ENCODE data around the gene SELENOV. TPM values are rescaled to one million over a fixed set of nuclear protein-coding genes. Genes with fewer than 3 reads are reported as not detected.
"Not testable (repeated sequence)": the region's sequence is repeated elsewhere in the genome, so short reads cannot be mapped to it uniquely, and the experiment has no call there.

The SELENOV gene
- total and polyA plus RNA-seq, 5 donors from 2014 or later = not detected

DNA sequence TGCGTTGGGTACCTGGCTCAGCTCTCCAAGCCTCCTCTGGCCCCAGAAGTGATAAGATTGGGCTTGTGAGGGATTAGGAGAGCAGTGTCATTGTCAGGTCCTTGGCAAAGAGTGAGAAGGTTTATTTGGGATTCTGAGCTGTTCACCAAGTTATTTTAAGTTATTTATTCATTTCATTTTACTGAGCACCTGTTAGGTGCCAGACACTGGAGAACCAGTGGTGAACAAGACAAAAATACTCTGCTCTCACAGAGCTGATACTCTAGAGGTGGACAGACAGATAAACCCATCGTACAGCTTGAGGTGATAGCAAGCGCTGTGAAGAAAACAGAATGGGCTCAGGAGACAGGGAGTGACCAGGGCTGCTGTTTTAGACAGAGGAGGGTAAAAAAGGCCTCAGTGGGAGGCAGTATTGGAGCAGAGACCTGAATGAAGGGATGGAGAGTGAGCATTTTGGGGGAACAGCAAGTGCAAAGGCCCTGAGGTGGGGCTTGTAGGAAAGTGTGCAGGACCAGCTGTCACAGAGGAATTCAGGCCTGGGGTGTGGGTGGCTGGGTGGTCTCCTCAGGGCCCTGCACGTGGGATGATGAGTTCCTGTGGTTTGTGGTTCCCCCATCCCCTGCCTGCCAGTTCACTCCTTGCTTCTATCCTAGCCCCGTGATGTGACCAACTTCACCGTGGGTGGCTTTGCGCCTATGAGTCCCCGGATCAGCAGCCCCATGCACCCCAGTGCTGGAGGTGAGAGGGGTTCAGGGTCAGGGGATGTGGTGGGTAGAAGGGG, 43.0 kb upstream of the SELENOV start:
- Histone ChIP-seq H3K9me3 (ENCODE audit: control insufficient read depth in 2 of 2, low read length in 2 of 2) (no peaks in the 10 kb centered on the region), H3K4me1 (ENCODE audit: control insufficient read depth, insufficient read depth, low read length, poor library complexity, severe bottlenecking) (no peaks in the 10 kb centered on the region), H3K27ac (ENCODE audit: insufficient read depth, low read length, poor library complexity, severe bottlenecking) (no peak overlapping the region), H3K27me3 (ENCODE audit: control insufficient read depth, insufficient read depth, low read length) (no peaks in the 10 kb centered on the region), H3K36me3 (ENCODE audit: control insufficient read depth, insufficient read depth, low read length) (peaks cover 81% of the 10 kb centered on the region), H3K4me3 (ENCODE audit: low read depth, low read length) (no peak overlapping the region)
- no peak overlapping the region for H3K4me3 Mint-ChIP-seq
- H3K9me3 Mint-ChIP-seq = peaks cover 0 to 3% (median 0%) of the 10 kb centered on the region in 7 donors
- DNase-seq (no peak), ATAC-seq (ENCODE audit: low read depth in 2 of 2) (no peak)
- H3K36me3 Mint-ChIP-seq = peaks cover 42% of the 10 kb centered on the region
- H3K27ac Mint-ChIP-seq = peak overlapping the region in 1 of 3 donors; percentile 40
- no peaks in the 10 kb centered on the region for H3K27me3 Mint-ChIP-seq
- H3K4me1 Mint-ChIP-seq = peaks cover 0 to 4% (median 3%) of the 10 kb centered on the region in 4 donors

DNA sequence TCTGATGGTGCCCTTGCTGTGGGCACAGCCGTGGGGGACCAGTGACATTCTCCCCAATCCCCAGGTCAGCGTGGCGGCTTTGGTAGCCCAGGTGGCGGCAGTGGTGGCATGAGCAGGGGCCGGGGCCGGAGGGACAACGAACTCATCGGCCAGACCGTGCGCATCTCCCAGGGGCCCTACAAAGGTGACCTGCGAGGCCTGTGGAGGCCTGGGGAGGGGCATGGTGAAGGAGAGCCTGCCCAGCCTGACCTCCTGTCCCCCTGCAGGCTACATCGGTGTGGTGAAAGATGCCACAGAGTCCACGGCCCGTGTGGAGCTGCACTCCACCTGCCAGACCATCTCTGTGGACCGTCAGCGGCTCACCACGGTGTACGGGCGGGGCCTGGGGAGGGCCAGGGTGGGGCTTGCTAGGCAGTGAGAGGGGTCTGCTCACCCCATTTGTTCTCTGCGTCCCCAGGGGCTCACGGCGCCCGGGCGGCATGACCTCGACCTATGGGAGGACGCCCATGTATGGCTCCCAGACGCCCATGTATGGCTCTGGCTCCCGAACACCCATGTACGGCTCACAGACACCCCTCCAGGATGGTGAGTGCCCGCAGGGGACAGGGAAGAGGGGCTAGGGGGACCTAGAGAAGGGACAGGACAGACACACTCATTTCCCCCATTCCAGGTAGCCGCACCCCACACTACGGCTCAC, 42.0 kb upstream of the SELENOV start:
- H3K4me1 ChIP-seq (ENCODE audit: control insufficient read depth, insufficient read depth, low read length, poor library complexity, severe bottlenecking) = no peaks in the 10 kb centered on the region
- no peak overlapping the region for H3K4me3 ChIP-seq (ENCODE audit: low read depth, low read length)
- no peaks in the 10 kb centered on the region for H3K27me3 ChIP-seq (ENCODE audit: control insufficient read depth, insufficient read depth, low read length)
- Mint-ChIP-seq H3K36me3 (peaks cover 42% of the 10 kb centered on the region), H3K27ac (no peak overlapping the region), H3K27me3 (no peaks in the 10 kb centered on the region), H3K9me3 (peaks cover 0 to 3% (median 0%) of the 10 kb centered on the region in 7 donors), H3K4me1 (peaks cover 0 to 4% (median 3%) of the 10 kb centered on the region in 4 donors), H3K4me3 (no peak overlapping the region)
- no peaks in the 10 kb centered on the region for H3K9me3 ChIP-seq (ENCODE audit: control insufficient read depth in 2 of 2, low read length in 2 of 2)
- DNase-seq (no peak), ATAC-seq (ENCODE audit: low read depth in 2 of 2) (no peak)
- H3K27ac ChIP-seq (ENCODE audit: insufficient read depth, low read length, poor library complexity, severe bottlenecking) = no peak overlapping the region
- H3K36me3 ChIP-seq (ENCODE audit: control insufficient read depth, insufficient read depth, low read length) = peaks cover 72% of the 10 kb centered on the region

DNA sequence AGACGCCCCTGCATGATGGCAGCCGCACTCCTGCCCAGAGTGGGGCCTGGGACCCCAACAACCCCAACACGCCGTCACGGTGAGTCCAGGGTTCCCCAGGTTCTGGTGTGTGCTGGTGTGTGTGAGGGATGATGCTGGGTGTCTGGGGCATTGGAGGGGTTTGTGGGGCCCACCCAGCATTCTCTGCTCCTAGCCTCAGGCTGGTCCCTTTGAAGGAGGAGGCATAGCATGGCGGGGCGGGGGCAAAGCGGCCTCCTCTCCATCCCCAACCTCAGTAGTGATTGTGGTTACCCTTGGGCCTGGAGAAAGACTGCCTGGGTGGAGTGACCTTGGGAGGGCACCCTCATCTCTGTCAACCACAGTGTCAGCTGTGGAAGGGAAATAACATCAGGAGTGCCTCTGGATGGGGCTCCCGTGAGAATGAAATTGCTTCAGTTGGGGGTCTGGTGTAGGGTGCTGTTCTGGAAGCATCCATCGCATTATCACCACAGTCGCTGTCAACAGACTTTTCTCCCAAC, 41.4 kb upstream of the SELENOV start:
- Histone ChIP-seq H3K36me3 (ENCODE audit: control insufficient read depth, insufficient read depth, low read length) (peaks cover 66% of the 10 kb centered on the region), H3K4me3 (ENCODE audit: low read depth, low read length) (no peak overlapping the region), H3K4me1 (ENCODE audit: control insufficient read depth, insufficient read depth, low read length, poor library complexity, severe bottlenecking) (no peaks in the 10 kb centered on the region), H3K27me3 (ENCODE audit: control insufficient read depth, insufficient read depth, low read length) (no peaks in the 10 kb centered on the region), H3K27ac (ENCODE audit: insufficient read depth, low read length, poor library complexity, severe bottlenecking) (no peak overlapping the region), H3K9me3 (ENCODE audit: control insufficient read depth in 2 of 2, low read length in 2 of 2) (no peaks in the 10 kb centered on the region)
- DNase-seq (no peak), ATAC-seq (ENCODE audit: low read depth in 2 of 2) (no peak)
- Mint-ChIP-seq H3K27ac (peak overlapping the region in 1 of 3 donors; percentile 48), H3K4me1 (peaks cover 2 to 4% (median 3%) of the 10 kb centered on the region in 4 donors), H3K9me3 (peaks cover 0 to 3% (median 0%) of the 10 kb centered on the region in 7 donors), H3K27me3 (no peaks in the 10 kb centered on the region), H3K4me3 (peak overlapping the region in 1 of 4 donors; percentile 36), H3K36me3 (peaks cover 38% of the 10 kb centered on the region)

DNA sequence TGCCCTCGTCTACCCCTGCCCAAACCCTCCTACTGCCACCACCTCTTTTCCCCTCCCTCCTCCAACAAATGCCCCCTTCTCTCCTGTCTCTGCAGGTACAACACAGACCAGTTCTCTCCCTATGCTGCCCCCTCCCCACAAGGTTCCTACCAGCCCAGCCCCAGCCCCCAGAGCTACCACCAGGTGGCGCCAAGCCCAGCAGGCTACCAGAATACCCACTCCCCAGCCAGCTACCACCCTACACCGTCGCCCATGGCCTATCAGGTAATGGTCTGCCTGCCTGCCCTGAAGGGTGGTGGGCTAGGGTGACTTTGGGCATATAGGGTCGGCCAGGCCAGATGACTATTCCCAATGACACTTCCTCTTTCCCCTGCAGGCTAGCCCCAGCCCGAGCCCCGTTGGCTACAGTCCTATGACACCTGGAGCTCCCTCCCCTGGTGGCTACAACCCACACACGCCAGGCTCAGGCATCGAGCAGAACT, 40.8 kb upstream of the SELENOV start:
- Histone ChIP-seq H3K27me3 (ENCODE audit: control insufficient read depth, insufficient read depth, low read length) (no peaks in the 10 kb centered on the region), H3K4me3 (ENCODE audit: low read depth, low read length) (no peak overlapping the region), H3K4me1 (ENCODE audit: control insufficient read depth, insufficient read depth, low read length, poor library complexity, severe bottlenecking) (no peaks in the 10 kb centered on the region), H3K9me3 (ENCODE audit: control insufficient read depth in 2 of 2, low read length in 2 of 2) (no peaks in the 10 kb centered on the region), H3K27ac (ENCODE audit: insufficient read depth, low read length, poor library complexity, severe bottlenecking) (no peak overlapping the region), H3K36me3 (ENCODE audit: control insufficient read depth, insufficient read depth, low read length) (peaks cover 60% of the 10 kb centered on the region)
- ATAC-seq (ENCODE audit: low read depth in 2 of 2) = peak; percentile 69
- H3K36me3 Mint-ChIP-seq = peaks cover 34% of the 10 kb centered on the region
- H3K4me1 Mint-ChIP-seq = peaks cover 2 to 4% (median 4%) of the 10 kb centered on the region in 4 donors
- peak; percentile 57 to 69 (median 60) for DNase-seq
- peak overlapping the region in 1 of 4 donors; percentile 36 for H3K4me3 Mint-ChIP-seq
- no peaks in the 10 kb centered on the region for H3K27me3 Mint-ChIP-seq
- H3K9me3 Mint-ChIP-seq = peaks cover 0 to 3% (median 0%) of the 10 kb centered on the region in 7 donors
- H3K27ac Mint-ChIP-seq = no peak overlapping the region

DNA sequence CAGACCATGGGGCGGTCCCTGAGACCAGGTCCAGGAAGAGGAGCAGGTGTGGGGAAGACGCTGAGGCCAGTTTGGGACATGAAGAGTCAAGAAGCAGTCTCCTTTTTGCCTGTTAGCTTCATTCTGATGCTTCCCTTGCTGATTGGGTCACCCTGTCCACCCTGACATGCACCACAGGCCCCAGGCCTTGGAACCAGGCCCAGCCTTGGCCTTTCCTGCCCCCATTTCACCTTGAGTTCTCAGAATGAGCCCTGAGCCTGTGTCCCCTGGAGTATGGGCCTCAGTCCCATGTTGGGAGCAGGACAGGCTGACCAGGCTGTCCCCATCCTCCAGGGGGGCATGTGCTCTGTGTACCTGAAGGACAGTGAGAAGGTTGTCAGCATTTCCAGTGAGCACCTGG, 39.2 kb upstream of the SELENOV start:
- Mint-ChIP-seq H3K4me3 (peak overlapping the region in 1 of 4 donors; percentile 58), H3K4me1 (peaks cover 4 to 15% (median 11%) of the 10 kb centered on the region in 4 donors), H3K27me3 (no peaks in the 10 kb centered on the region), H3K27ac (no peak overlapping the region), H3K9me3 (peaks cover 0 to 3% (median 0%) of the 10 kb centered on the region in 7 donors), H3K36me3 (peaks cover 23% of the 10 kb centered on the region)
- no peaks in the 10 kb centered on the region for H3K27me3 ChIP-seq (ENCODE audit: control insufficient read depth, insufficient read depth, low read length)
- no peak overlapping the region for H3K4me3 ChIP-seq (ENCODE audit: low read depth, low read length)
- DNase-seq (no peak), ATAC-seq (ENCODE audit: low read depth in 2 of 2) (no peak)
- H3K9me3 ChIP-seq (ENCODE audit: control insufficient read depth in 2 of 2, low read length in 2 of 2) = no peaks in the 10 kb centered on the region
- peaks cover 7% of the 10 kb centered on the region for H3K4me1 ChIP-seq (ENCODE audit: control insufficient read depth, insufficient read depth, low read length, poor library complexity, severe bottlenecking)
- H3K27ac ChIP-seq (ENCODE audit: insufficient read depth, low read length, poor library complexity, severe bottlenecking) = no peak overlapping the region
- peaks cover 44% of the 10 kb centered on the region for H3K36me3 ChIP-seq (ENCODE audit: control insufficient read depth, insufficient read depth, low read length)

DNA sequence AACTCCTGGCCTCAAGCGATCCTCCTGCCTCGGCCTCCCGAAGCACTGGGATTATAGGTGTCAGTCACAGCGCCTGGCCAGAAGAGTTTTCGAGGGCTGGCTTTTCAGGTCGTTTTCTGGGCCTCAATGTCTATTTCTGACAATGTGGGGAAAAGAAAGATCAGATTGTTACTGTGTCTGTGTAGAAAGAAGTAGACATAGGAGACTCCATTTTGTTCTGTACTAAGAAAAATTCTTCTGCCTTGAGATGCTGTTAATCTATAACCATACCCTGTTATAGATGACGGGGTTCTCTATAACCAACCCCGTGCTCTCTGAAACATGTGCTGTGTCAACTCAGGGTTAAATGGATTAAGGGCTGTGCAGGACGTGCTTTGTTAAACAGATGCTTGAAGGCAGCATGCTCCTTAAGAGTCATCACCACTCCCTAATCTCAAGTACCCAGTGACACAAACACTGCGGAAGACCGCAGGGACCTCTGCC, 35.6 kb upstream of the SELENOV start:
- H3K9me3 Mint-ChIP-seq; DNase-seq; H3K27ac ChIP-seq (ENCODE audit: insufficient read depth, low read length, poor library complexity, severe bottlenecking); ATAC-seq (ENCODE audit: low read depth in 2 of 2); H3K4me3 ChIP-seq (ENCODE audit: low read depth, low read length); H3K27me3 Mint-ChIP-seq; H3K27me3 ChIP-seq (ENCODE audit: control insufficient read depth, insufficient read depth, low read length); H3K9me3 ChIP-seq (ENCODE audit: control insufficient read depth in 2 of 2, low read length in 2 of 2): not testable (repeated sequence)
- Histone ChIP-seq H3K36me3 (ENCODE audit: control insufficient read depth, insufficient read depth, low read length) (peaks cover 11% of the 10 kb centered on the region), H3K4me1 (ENCODE audit: control insufficient read depth, insufficient read depth, low read length, poor library complexity, severe bottlenecking) (peaks cover 19% of the 10 kb centered on the region)
- Mint-ChIP-seq H3K27ac (peak overlapping the region in 2 of 3 donors; percentile 96), H3K36me3 (peaks cover 11% of the 10 kb centered on the region), H3K4me1 (peaks cover 4 to 35% (median 26%) of the 10 kb centered on the region in 4 donors), H3K4me3 (peak overlapping the region in 3 of 4 donors; percentile 55 to 91 (median 87))

DNA sequence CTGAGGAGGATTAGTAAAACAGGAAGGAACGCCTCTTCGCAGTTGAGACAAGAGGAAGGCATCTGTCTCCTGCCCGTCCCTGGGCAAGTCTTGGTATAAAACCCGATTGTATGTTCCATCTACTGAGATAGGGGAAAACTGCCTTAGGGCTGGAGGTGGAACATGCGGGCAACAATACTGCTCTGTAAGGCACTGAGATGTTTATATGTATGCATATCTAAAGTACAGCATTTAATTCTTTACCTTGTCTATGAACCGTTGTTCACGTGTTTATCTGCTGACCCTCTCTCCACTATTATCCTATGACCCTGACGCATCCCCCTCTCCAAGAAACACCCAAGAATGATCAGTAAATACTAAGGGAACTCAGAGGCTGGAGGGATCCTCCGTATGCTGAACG, 35.0 kb upstream of the SELENOV start:
- DNase-seq = no peak
- Mint-ChIP-seq H3K27me3 (no peaks in the 10 kb centered on the region), H3K4me1 (peaks cover 4 to 35% (median 27%) of the 10 kb centered on the region in 4 donors), H3K36me3 (peaks cover 5% of the 10 kb centered on the region), H3K4me3 (peak overlapping the region; percentile 87 to 97 (median 92)), H3K27ac (peak overlapping the region in 2 of 3 donors; percentile 96), H3K9me3 (peaks cover 0 to 2% (median 0%) of the 10 kb centered on the region in 7 donors)
- ATAC-seq (ENCODE audit: low read depth in 2 of 2) = no peak
- peaks cover 19% of the 10 kb centered on the region for H3K4me1 ChIP-seq (ENCODE audit: control insufficient read depth, insufficient read depth, low read length, poor library complexity, severe bottlenecking)
- peaks cover 7% of the 10 kb centered on the region for H3K36me3 ChIP-seq (ENCODE audit: control insufficient read depth, insufficient read depth, low read length)
- peak overlapping the region; percentile 76 for H3K4me3 ChIP-seq (ENCODE audit: low read depth, low read length)
- H3K27me3 ChIP-seq (ENCODE audit: control insufficient read depth, insufficient read depth, low read length) = no peaks in the 10 kb centered on the region
- peak overlapping the region; percentile 81 for H3K27ac ChIP-seq (ENCODE audit: insufficient read depth, low read length, poor library complexity, severe bottlenecking)
- H3K9me3 ChIP-seq (ENCODE audit: control insufficient read depth in 2 of 2, low read length in 2 of 2) = no peaks in the 10 kb centered on the region

Measured in CD4-positive, CD25-positive, alpha-beta regulatory T cell (primary cell).